ENCODE results near the gene ZNF638.

GRCh38 chr2:71454221-71455010 is 122.8 kb downstream of the ZNF638 start:
- TF ChIP-seq ESRRA (IDR thresholded peaks at IDR 0.05; ENCODE audit: low read length): no peak
- no peak for TF ChIP-seq ELK1 (IDR thresholded peaks at IDR 0.05; ENCODE audit: low read depth, low read length)
- no peak for TF ChIP-seq CTCF (IDR thresholded peaks at IDR 0.05 in 2 of 3, conservative IDR thresholded peaks at IDR 0.05 in 1 of 3; ENCODE audit: control insufficient read depth in 2 of 3, extremely low read depth in 1 of 3, insufficient read depth in 1 of 3, low read depth in 3 of 3, low read length in 3 of 3)
- TF ChIP-seq POLR2AphosphoS5 (IDR thresholded peaks at IDR 0.05; ENCODE audit: low read length): no peak

All from GM12878 (cell line).